ENCODE measurements around the gene ANKRD17.

ANKRD17 gene

DNA sequence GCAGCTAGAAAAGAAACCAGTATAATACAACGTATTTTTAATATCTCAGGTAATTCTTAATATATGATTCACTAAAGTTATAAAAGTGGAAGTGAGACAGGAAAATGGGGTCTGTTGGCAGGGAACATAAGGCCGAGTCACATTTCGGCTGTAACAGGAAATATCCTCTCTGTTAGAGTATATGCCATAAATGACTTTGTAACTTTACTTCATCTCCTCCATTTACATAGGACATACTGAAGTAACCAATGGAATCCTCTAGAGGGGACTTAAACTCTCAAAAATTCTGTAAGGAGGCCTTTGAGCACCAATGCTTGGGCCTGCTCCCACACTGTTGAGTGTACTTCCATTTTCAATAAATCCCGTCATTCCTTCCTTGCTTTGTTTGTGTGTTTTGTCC lies 71.3 kb downstream of the ANKRD17 start:
- TF ChIP-seq, protein P1, sequence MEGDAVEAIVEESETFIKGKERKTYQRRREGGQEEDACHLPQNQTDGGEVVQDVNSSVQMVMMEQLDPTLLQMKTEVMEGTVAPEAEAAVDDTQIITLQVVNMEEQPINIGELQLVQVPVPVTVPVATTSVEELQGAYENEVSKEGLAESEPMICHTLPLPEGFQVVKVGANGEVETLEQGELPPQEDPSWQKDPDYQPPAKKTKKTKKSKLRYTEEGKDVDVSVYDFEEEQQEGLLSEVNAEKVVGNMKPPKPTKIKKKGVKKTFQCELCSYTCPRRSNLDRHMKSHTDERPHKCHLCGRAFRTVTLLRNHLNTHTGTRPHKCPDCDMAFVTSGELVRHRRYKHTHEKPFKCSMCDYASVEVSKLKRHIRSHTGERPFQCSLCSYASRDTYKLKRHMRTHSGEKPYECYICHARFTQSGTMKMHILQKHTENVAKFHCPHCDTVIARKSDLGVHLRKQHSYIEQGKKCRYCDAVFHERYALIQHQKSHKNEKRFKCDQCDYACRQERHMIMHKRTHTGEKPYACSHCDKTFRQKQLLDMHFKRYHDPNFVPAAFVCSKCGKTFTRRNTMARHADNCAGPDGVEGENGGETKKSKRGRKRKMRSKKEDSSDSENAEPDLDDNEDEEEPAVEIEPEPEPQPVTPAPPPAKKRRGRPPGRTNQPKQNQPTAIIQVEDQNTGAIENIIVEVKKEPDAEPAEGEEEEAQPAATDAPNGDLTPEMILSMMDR (IDR thresholded peaks at IDR 0.05; ENCODE audit: insufficient read depth, low read length, missing control alignments) = no peak
- ChIA-PET CTCF (interaction anchor here (0.7 to 1.1 kb wide), 2 partner anchors 9 to 70 kb away, joined by 3 read pairs; no protein-coding TSS in a partner anchor), POLR2A (no interaction called here)
- no peak overlapping the region for H3K4me3 ChIP-seq (ENCODE audit: low read depth, low read length)
- no peak for DNase-seq (ENCODE audit: low read depth, low spot score)

DNA sequence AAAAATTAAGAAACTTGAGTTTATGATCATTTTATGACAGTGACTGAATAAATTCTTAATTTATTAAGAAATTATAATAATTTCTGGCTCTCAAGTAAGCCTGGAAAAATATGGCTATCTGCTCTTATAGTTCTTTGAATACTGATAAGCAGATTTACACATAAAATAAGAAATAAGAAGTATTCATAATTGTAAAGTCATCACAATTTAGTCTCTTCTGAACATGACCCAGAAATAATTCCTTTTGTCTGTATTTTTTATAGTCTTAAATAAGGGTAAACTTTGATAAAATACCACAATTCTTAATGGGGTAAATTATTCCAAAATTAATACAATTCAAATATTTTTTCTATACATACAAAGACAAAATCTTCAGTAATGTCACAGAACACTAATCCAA lies 72.7 kb downstream of the ANKRD17 start:
- no peak overlapping the region for H3K4me3 ChIP-seq (ENCODE audit: low read depth, low read length)
- ChIA-PET CTCF (no interaction called here), POLR2A (no interaction called here)
- DNase-seq (ENCODE audit: low read depth, low spot score) = no peak
- TF ChIP-seq, protein P1 (IDR thresholded peaks at IDR 0.05; ENCODE audit: insufficient read depth, low read length, missing control alignments) = no peak

DNA sequence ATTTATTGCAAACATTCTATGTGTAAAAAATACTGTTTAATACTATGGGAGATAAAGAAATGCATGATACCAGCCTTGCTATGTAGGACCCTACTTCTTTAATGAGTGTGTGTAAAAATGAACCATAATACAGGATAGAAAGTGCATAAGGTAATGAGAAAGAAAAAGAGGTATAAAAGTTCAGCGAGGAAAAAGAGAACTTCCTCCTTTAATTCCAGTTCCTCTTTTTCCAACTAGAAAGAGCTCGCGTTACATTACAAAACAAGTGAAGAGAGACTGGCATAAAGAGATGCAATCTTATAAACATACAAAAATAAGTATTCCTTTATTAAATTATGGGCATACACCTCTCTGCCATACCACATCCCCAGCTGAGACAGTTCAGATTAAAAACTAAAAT lies 77.4 kb downstream of the ANKRD17 start:
- CTCF ChIA-PET = interaction anchor here (1.1 to 1.3 kb wide), 2 partner anchors 11 to 20 kb away, joined by 3 read pairs; no protein-coding TSS in a partner anchor
- TF ChIP-seq, protein P1 (IDR thresholded peaks at IDR 0.05; ENCODE audit: insufficient read depth, low read length, missing control alignments) = no peak
- H3K4me3 ChIP-seq (ENCODE audit: low read depth, low read length) = no peak overlapping the region
- POLR2A ChIA-PET = no interaction called here
- no peak for DNase-seq (ENCODE audit: low read depth, low spot score)

DNA sequence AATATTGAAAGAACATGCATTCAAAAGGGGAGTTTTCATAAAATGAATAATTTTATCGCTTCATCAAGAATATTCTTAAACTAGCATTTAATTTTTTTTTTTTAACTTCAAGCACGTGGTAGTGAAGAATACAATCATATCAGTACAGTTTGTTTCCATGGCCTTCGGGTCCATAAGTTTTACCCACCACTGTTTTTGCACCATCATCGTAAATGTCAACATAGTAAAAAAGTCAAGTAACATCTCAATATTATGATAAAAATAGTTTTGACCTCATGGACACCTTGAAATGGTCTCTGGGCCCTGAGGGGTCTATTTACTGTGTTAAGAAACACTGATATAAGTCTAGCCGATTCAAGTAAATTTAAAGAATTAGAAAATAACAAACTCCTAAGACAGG lies 80.2 kb downstream of the ANKRD17 start:
- ChIA-PET POLR2A (no interaction called here), CTCF (no interaction called here)
- TF ChIP-seq, protein P1 (IDR thresholded peaks at IDR 0.05; ENCODE audit: insufficient read depth, low read length, missing control alignments) = no peak
- no peak overlapping the region for H3K4me3 ChIP-seq (ENCODE audit: low read depth, low read length)
- no peak for DNase-seq (ENCODE audit: low read depth, low spot score)

DNA sequence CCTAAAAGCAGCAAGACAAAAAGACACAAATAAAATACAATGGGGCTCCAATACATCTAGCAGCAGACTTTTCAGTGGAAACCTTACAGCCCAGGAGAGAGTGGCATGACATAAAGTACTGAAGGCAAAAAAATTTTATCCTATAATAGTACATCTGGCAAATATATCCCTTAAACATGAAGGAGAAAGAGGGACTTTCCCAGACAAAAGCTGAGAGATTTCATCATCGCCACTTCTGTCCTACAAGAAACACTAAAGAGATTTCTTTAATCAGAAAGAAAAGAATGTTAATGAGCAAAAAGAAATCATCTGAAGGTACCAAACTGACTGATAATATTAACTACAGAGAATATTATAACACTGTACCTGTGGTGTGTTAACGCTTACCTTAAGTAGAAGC lies 86.4 kb downstream of the ANKRD17 start:
- TF ChIP-seq, protein P1 (IDR thresholded peaks at IDR 0.05; ENCODE audit: insufficient read depth, low read length, missing control alignments) = no peak
- POLR2A ChIA-PET = no interaction called here
- DNase-seq (ENCODE audit: low read depth, low spot score) = no peak
- CTCF ChIA-PET = interaction anchor here (1.6 kb wide), 1 partner anchor 85 kb away, joined by 4 read pairs; no protein-coding TSS in a partner anchor
- H3K4me3 ChIP-seq (ENCODE audit: low read depth, low read length) = no peak overlapping the region

DNA sequence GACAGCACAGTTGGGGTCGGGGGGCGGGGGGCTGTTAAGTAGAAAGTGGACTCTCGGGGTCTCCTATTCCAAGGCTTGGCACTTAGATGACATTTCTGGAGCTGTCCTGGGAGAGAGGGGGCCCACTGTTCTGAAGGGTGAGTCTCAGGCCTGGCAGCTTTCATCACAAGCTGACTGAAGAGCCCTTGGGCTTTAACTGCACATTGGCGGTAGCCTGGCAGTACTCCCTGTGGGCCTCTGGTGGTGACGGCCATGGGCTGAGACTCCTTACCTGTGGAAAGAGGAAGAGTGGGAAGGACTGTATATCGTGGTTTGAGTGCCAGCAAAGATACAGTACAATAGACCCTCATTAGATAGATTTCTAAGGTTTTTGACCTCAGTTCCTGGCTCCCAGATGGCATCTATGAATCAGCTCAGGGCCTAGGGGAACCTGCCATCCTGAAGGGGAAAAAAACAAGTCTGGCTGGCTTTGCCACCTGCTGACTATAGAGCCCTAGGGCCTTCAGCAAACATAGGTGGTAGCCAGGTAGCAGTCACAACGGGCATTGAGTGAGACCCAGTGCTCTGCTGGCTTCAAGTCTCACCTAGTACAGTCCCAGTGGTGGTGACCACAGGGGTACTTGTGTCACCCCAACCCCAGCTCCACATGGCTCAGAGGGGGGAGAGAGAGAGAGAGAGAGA lies 87.9 kb downstream of the ANKRD17 start:
- CTCF ChIA-PET = interaction anchor here (0.9 to 1.3 kb wide), 3 partner anchors 12 to 42 kb away, joined by 3 read pairs; no protein-coding TSS in a partner anchor
- DNase-seq (ENCODE audit: low read depth, low spot score) = no peak
- POLR2A ChIA-PET = no interaction called here

More for the DNA sequence above, 87.9 kb downstream of the ANKRD17 start:
- H3K4me3 ChIP-seq (ENCODE audit: low read depth, low read length) = no peak overlapping the region
- TF ChIP-seq, protein P1 (IDR thresholded peaks at IDR 0.05; ENCODE audit: insufficient read depth, low read length, missing control alignments) = no peak
